OCI-LY7 (cell line): ENCODE data around the gene ZDHHC8. TPM values are rescaled to one million over a fixed set of nuclear protein-coding genes. Genes with fewer than 3 reads are reported as not detected.

ENCODE experiments used
- BruUV-seq: library from RNA; stranded (reverse); fragments of 400-500 nt; replicated peaks from 2 replicates; lab custom pipeline; 2021; lab: Mats Ljungman, UMichigan
- CTCF ChIA-PET: fragments of 300-600 bp; sonication (Branson Sonifier 250); formaldehyde crosslinking; loops from one replicate; lab custom pipeline; 2022; ENCODE audit warnings: antibody characterized with exemption; ENCODE audit not compliant: unreplicated experiment; lab: Charles Lee
- POLR2A ChIA-PET: fragments of 300-600 bp; sonication (Branson Sonifier 250); formaldehyde crosslinking; loops from one replicate; lab custom pipeline; 2022; ENCODE audit warnings: antibody characterized with exemption; lab: Charles Lee
- DNase-seq: peaks from one replicate; pipeline ENCODE4 v3.0.0-alpha.2; 2015; ENCODE audit warnings: low spot score
- H2AFZ ChIP-seq: fragments of 200-600 bp; sonication (generic), shearing (Covaris generic); 2 replicates; pipeline ENCODE4 v1.6.1; 2014; ENCODE audit warnings: mild to moderate bottlenecking, antibody characterized with exemption, low read length, moderate library complexity
- H3K27ac ChIP-seq: fragments of 200-600 bp; sonication (generic); 2 replicates; pipeline ENCODE4 v1.5.1; 2014; ENCODE audit warnings: mixed run types, low read depth, mild to moderate bottlenecking, moderate library complexity, low read length, inconsistent platforms; ENCODE audit not compliant: poor library complexity, severe bottlenecking
- H3K36me3 ChIP-seq: fragments of 200-600 bp; sonication (generic); 2 replicates; pipeline ENCODE4 v1.6.1; 2014; ENCODE audit warnings: mild to moderate bottlenecking, antibody characterized with exemption, low read length, moderate library complexity, mixed read lengths; ENCODE audit not compliant: insufficient read depth
- H3K4me1 ChIP-seq: fragments of 200-600 bp; sonication (generic); 2 replicates; pipeline ENCODE4 v1.5.1; 2014; ENCODE audit warnings: mild to moderate bottlenecking, low read length; ENCODE audit not compliant: insufficient read depth, poor library complexity, severe bottlenecking
- H3K4me2 ChIP-seq: fragments of 200-600 bp; sonication (generic); 2 replicates; pipeline ENCODE4 v1.6.1; 2014; ENCODE audit warnings: mild to moderate bottlenecking, low read length
- H3K4me3 ChIP-seq: fragments of 200-600 bp; sonication (generic); 2 replicates; pipeline ENCODE4 v1.5.1; 2014; ENCODE audit warnings: mild to moderate bottlenecking, low read depth, low read length; ENCODE audit not compliant: poor library complexity, severe bottlenecking
- H3K79me2 ChIP-seq: fragments of 200-600 bp; sonication (generic); 2 replicates; pipeline ENCODE4 v1.6.1; 2016; ENCODE audit warnings: low read depth, mild to moderate bottlenecking, low read length, moderate library complexity, mixed read lengths; ENCODE audit not compliant: insufficient read depth
- H3K9me2 ChIP-seq: fragments of 200-600 bp; sonication (generic); 2 replicates; pipeline ENCODE4 v1.6.1; 2016; ENCODE audit warnings: mild to moderate bottlenecking, low read length, mixed read lengths; ENCODE audit not compliant: insufficient read depth
- H3K9me3 ChIP-seq: fragments of 200-600 bp; sonication (generic); 2 replicates; pipeline ENCODE4 v1.6.1; 2014; ENCODE audit warnings: mild to moderate bottlenecking, mixed run types, low read length, mixed read lengths
- H4K20me1 ChIP-seq: fragments of 200-600 bp; sonication (generic); 2 replicates; pipeline ENCODE4 v1.6.1; 2014; ENCODE audit warnings: mild to moderate bottlenecking, antibody characterized with exemption, low read length, moderate library complexity, mixed read lengths; ENCODE audit not compliant: insufficient read depth
- CTCF ChIP-seq: fragments of 200-600 bp; sonication (generic); conservative IDR thresholded peaks from 2 replicates; pipeline ENCODE4 v1.5.1; 2014; ENCODE audit warnings: mild to moderate bottlenecking, antibody characterized with exemption, low read length, moderate library complexity, mixed read lengths
- EZH2phosphoT487 ChIP-seq: fragments of 200-600 bp; sonication (generic); IDR thresholded peaks from 2 replicates; pipeline ENCODE4 v1.6.1; 2018; ENCODE audit warnings: low read depth, borderline replicate concordance, mild to moderate bottlenecking, mixed run types, antibody characterized with exemption, low read length, moderate library complexity, mixed read lengths
- intact Hi-C: fragments of 100-400 bp; cut with micrococcal nuclease; formaldehyde crosslinking; loops from one replicate; pipeline ENCODE4 v1.10.0; 2022; ENCODE audit not compliant: unreplicated experiment
- total RNA-seq, 2 experiments: library from RNA; depleted of rRNA in 1 of 2; stranded (reverse); fragments of >200 nt in 1 of 2; shearing (Covaris generic) in 1 of 2; gene quantifications; 2 replicates each; pipeline ENCODE4 v1.2.3, GENCODE V29; 2014 to 2022

ZDHHC8 gene
- total RNA-seq, 2 experiments from 2014 or later: 2.3 to 16.7 TPM

DNA sequence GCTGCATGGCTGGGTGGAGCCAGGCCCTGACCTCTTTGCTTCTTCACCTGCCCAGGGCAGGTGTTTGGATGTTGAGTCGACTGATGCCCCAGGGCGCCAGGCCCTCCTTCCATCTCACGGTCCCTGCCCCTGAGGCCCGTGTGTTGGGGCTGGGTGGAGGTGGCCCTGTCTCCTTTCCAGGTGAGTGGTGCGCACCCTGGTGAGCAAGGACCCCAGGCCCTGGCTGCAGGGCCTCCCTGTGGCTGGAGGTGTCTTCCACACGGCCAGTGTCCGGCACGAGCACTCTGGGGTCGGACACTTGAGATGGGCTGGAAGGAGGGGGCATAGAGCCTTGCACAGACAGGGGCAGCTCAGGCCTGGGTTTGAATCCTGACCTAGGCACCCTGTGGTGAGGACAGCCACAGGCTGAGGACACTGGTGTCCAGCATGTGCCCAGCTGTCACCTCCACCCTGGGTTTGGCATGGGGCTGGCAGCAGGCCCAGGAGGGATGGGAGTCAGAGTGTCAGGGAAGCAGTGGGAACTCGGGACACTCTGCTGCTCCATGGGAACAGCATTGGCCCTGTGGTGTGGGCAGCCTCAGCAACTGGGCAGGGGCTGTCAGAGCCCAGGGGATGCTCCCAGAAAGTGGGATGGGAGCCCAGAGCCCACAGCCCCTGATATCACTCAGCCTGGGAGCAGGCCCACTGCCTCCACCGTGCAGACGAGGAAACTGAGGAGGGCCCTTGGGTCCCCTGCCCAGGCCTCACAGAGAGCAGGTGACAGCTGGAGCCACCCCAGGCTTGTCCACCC is 56.4 kb downstream of the ZDHHC8 start:
- POLR2A ChIA-PET: no interaction called here

DNA sequence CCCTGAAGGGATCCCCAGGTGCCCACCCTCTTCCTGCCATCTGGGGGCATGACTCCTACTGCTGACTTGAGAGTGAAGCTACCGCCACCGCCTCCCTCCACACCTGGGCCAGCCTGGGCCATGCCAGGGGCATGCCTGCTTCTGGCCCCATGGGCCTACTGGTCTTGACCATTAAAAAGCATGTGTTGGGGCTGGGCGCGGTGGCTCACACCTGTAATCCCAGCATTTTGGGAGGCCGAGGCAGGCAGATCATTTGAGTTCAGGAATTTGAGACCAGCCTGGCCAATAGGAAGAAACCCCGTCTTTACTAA is 56.9 kb downstream of the ZDHHC8 start:
- Histone ChIP-seq H3K79me2 (no peaks in the 10 kb centered on the region), H3K36me3 (no peaks in the 10 kb centered on the region), H3K9me3 (no peaks in the 10 kb centered on the region), H2AFZ (no peak overlapping the region), H4K20me1 (no peaks in the 10 kb centered on the region), H3K4me1 (no peaks in the 10 kb centered on the region), H3K9me2 (no peaks in the 10 kb centered on the region), H3K27ac (no peak overlapping the region), H3K4me2 (no peak overlapping the region), H3K4me3 (no peak overlapping the region)
- intact Hi-C loops: no loop called here
- POLR2A ChIA-PET: no interaction called here
- no TSS peak for BruUV-seq
- CTCF ChIA-PET: no interaction called here
- TF ChIP-seq EZH2phosphoT487: no peak
- TF ChIP-seq CTCF: no peak
- DNase-seq: no peak

More for the DNA sequence above, 56.4 kb downstream of the ZDHHC8 start:
- Histone ChIP-seq H2AFZ (no peak overlapping the region), H3K27ac (no peak overlapping the region), H3K4me3 (no peak overlapping the region), H3K9me2 (no peaks in the 10 kb centered on the region), H3K4me2 (no peak overlapping the region), H4K20me1 (no peaks in the 10 kb centered on the region), H3K79me2 (no peaks in the 10 kb centered on the region), H3K4me1 (no peaks in the 10 kb centered on the region), H3K36me3 (no peaks in the 10 kb centered on the region), H3K9me3 (no peaks in the 10 kb centered on the region)
- intact Hi-C loops: no loop called here
- no peak for TF ChIP-seq CTCF
- no peak for TF ChIP-seq EZH2phosphoT487
- BruUV-seq: no TSS peak
- CTCF ChIA-PET: no interaction called here
- no peak for DNase-seq

GRCh38 chr22:20191000-20191515 is 59.5 kb downstream of the ZDHHC8 start:
- POLR2A ChIA-PET: no interaction called here
- CTCF ChIA-PET: no interaction called here

More at GRCh38 chr22:20191000-20191515, 59.5 kb downstream of the ZDHHC8 start:
- DNase-seq: no peak
- BruUV-seq: no TSS peak
- H3K9me2 ChIP-seq: no peaks in the 10 kb centered on the region
- intact Hi-C loops: no loop called here
- H3K4me1 ChIP-seq: no peaks in the 10 kb centered on the region
- no peaks in the 10 kb centered on the region for H4K20me1 ChIP-seq
- H3K4me3 ChIP-seq: no peak overlapping the region
- TF ChIP-seq CTCF: no peak
- TF ChIP-seq EZH2phosphoT487: no peak
- H3K79me2 ChIP-seq: no peaks in the 10 kb centered on the region
- H3K9me3 ChIP-seq: no peaks in the 10 kb centered on the region
- no peaks in the 10 kb centered on the region for H3K36me3 ChIP-seq
- H3K4me2 ChIP-seq: no peak overlapping the region
- H2AFZ ChIP-seq: no peak overlapping the region
- no peak overlapping the region for H3K27ac ChIP-seq
